ENCODE data around the gene MYL7.

The MYL7 gene

GRCh38 chr7:44152971-44153947, 12.1 kb upstream of the MYL7 start:
- DNase-seq = no peak
- no peak for TF ChIP-seq CTCF (IDR thresholded peaks at IDR 0.05)
- H3K4me3 Mint-ChIP-seq = no peak overlapping the region
- H3K36me3 Mint-ChIP-seq (ENCODE audit: low read depth) = no peaks in the 10 kb centered on the region
- peaks cover 22% of the 10 kb centered on the region for H3K27me3 Mint-ChIP-seq (ENCODE audit: low read depth, poor library complexity)
- no peaks in the 10 kb centered on the region for H3K9me3 Mint-ChIP-seq
- peaks cover 37% of the 10 kb centered on the region for H3K4me1 Mint-ChIP-seq
- no peak overlapping the region for H3K27ac Mint-ChIP-seq

- peaks cover 34% of the 10 kb centered on the region for H3K27me3 Mint-ChIP-seq (ENCODE audit: low read depth, poor library complexity)
- TF ChIP-seq CTCF (IDR thresholded peaks at IDR 0.05) = no peak
- no peak overlapping the region for H3K4me3 Mint-ChIP-seq
- H3K27ac Mint-ChIP-seq = no peak overlapping the region
- no peaks in the 10 kb centered on the region for H3K36me3 Mint-ChIP-seq (ENCODE audit: low read depth)
- H3K9me3 Mint-ChIP-seq = no peaks in the 10 kb centered on the region
- H3K4me1 Mint-ChIP-seq = peaks cover 37% of the 10 kb centered on the region
- DNase-seq = no peak
Measured at GRCh38 chr7:44151956-44152355, 10.8 kb upstream of the MYL7 start.

GRCh38 chr7:44150966-44151941, 10.1 kb upstream of the MYL7 start:
- H3K27me3 Mint-ChIP-seq (ENCODE audit: low read depth, poor library complexity) = peaks cover 34% of the 10 kb centered on the region
- no peak for DNase-seq
- H3K9me3 Mint-ChIP-seq = no peaks in the 10 kb centered on the region
- no peak for TF ChIP-seq CTCF (IDR thresholded peaks at IDR 0.05)
- peaks cover 44% of the 10 kb centered on the region for H3K4me1 Mint-ChIP-seq
- no peak overlapping the region for H3K27ac Mint-ChIP-seq
- H3K4me3 Mint-ChIP-seq = no peak overlapping the region
- no peaks in the 10 kb centered on the region for H3K36me3 Mint-ChIP-seq (ENCODE audit: low read depth)

GRCh38 chr7:44150466-44150832, 9.3 kb upstream of the MYL7 start:
- H3K9me3 Mint-ChIP-seq = no peaks in the 10 kb centered on the region
- peaks cover 32% of the 10 kb centered on the region for H3K27me3 Mint-ChIP-seq (ENCODE audit: low read depth, poor library complexity)
- H3K4me3 Mint-ChIP-seq = no peak overlapping the region
- H3K4me1 Mint-ChIP-seq = peaks cover 44% of the 10 kb centered on the region
- DNase-seq = no peak
- no peak for TF ChIP-seq CTCF (IDR thresholded peaks at IDR 0.05)
- no peak overlapping the region for H3K27ac Mint-ChIP-seq
- no peaks in the 10 kb centered on the region for H3K36me3 Mint-ChIP-seq (ENCODE audit: low read depth)

GRCh38 chr7:44149571-44150465, 8.7 kb upstream of the MYL7 start:
- DNase-seq = no peak
- no peaks in the 10 kb centered on the region for H3K36me3 Mint-ChIP-seq (ENCODE audit: low read depth)
- peaks cover 44% of the 10 kb centered on the region for H3K4me1 Mint-ChIP-seq
- no peak for TF ChIP-seq CTCF (IDR thresholded peaks at IDR 0.05)
- H3K27me3 Mint-ChIP-seq (ENCODE audit: low read depth, poor library complexity) = peaks cover 38% of the 10 kb centered on the region
- H3K9me3 Mint-ChIP-seq = no peaks in the 10 kb centered on the region
- no peak overlapping the region for H3K27ac Mint-ChIP-seq
- no peak overlapping the region for H3K4me3 Mint-ChIP-seq
